Activated CD8-positive, alpha-beta memory T cell treated with anti-CD3 and anti-CD28 coated beads for 36 hours (primary cell): ENCODE data around the gene DNAH1. TPM values are rescaled to one million over a fixed set of nuclear protein-coding genes. Genes with fewer than 3 reads are reported as not detected.

ENCODE experiments used
- CTCF ChIA-PET: fragments of 350-600 bp; sonication (Branson Sonifier 250); formaldehyde crosslinking; loops from one replicate; lab custom pipeline; 2021; ENCODE audit warnings: antibody characterized with exemption; lab: Charles Lee
- POLR2A ChIA-PET: fragments of 350-600 bp; sonication (Branson Sonifier 250); formaldehyde crosslinking; loops from one replicate; lab custom pipeline; 2021; ENCODE audit warnings: antibody characterized with exemption; lab: Charles Lee
- total RNA-seq, 2 experiments: library from RNA; stranded (reverse); gene quantifications; one replicate each; pipeline ENCODE4 v1.2.3, GENCODE V29; 2021

DNAH1 gene
- total RNA-seq, 2 experiments from 2014 or later = 4.4 to 4.5 TPM

DNA sequence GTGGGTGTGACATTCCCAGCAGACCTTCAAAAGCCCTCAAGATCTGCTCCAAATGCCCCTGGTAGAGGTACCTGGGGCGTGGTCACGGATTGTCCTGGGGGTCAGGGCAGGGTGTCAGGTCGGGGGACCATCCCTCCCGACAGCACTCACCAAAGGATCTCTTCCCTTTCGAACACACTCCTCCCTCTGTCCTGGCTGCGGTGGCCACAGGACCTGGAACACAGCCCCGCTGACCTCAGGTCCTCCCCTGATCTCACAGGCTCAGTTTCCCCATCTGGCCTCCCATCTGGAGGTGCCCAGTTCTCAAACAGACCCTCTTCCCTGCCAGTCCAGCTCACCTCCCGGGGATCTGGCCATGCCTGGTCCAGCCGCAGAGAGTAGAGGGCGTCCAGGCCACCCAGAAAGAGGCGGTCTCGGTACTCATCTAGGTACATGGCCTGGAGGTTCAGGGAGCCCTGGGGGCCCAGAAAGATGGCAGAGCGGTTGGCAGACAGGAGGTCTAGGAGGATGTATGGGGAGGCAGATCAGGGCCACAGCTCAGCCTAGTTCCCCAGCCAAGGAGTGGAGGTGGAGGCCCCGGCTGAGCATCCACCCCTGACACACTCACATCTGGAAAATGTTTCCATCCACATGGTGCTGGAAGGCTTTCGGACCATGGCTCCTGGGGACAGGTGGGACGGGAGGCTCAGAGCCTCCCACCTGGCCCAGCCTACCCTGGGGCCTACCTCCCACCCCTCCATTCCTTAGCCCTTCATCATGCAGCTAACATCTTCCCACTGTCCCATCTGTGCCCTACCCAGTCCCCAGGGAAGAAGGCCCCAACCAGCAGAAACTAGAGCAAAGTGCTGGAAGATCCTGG lies 126.5 kb downstream of the DNAH1 start:
- CTCF ChIA-PET = interaction anchor here (2.0 kb wide), 1 partner anchor 14 kb away, joined by 6 read pairs; no protein-coding TSS in a partner anchor
- POLR2A ChIA-PET = no interaction called here

DNA sequence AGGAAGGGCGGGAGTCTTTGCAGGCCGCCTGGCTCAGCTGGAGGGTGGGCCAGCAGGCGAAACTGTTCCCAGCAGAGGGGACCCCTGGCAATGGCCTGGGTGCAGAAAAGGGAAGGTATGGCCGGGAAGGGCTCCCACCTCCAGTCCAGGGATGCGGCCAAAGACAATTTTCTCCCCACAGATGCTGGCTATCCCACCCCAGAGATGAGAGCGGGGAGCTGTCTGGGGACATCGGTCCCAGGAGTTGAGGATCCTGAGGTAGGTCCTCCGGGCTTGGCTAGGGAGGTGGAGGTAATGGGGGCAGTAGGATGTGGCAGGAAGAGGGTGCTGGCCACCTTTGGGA lies 127.1 kb downstream of the DNAH1 start:
- POLR2A ChIA-PET = no interaction called here
- CTCF ChIA-PET = interaction anchor here (2.0 kb wide), 1 partner anchor 15 kb away, joined by 6 read pairs; no protein-coding TSS in a partner anchor

DNA sequence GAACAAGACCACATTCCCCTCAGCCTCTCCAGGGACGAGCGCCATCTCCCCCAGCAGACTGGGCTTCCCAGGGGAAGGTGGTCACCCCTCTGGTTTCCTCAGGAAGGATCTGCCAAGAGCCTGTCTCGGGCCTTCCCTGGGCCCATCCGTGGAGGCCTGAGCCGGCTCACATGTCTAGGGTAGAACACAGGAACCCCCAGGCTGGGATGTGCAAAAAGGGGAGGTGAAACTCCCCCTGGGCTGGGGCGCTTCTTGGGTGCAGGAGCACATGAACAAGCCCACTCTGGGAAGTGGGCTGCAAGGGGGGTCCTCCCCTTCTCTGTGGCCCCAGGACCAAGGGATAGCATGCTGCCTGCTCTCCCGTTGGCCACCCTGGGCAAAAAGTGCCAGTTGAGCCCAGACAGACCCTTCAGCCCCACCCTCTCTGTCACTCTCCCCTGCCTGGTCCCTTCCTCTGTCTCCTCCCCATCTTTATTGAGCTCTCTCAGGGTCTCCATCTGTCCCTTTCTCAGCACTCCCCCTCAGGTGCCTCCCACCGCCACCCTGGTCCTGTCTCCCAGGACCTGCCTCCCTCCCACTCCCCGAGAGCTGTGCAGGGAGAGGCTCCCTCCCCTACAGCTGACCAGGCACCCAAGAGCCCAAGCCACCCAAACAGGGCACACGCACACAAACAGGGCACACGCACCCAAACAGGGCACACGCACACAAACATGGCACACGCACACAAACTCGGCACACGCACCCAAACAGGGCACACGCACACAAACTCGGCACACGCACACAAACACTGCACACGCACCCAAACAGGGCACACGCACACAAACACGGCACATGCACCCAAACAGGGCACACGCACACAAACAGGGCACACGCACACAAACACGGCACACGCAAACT lies 127.9 kb downstream of the DNAH1 start:
- CTCF ChIA-PET = interaction anchor here (0.7 to 4.0 kb wide), 4 partner anchors 12 to 564 kb away, joined by 3 to 27 read pairs (median 14); no protein-coding TSS in a partner anchor
- POLR2A ChIA-PET = no interaction called here

DNA sequence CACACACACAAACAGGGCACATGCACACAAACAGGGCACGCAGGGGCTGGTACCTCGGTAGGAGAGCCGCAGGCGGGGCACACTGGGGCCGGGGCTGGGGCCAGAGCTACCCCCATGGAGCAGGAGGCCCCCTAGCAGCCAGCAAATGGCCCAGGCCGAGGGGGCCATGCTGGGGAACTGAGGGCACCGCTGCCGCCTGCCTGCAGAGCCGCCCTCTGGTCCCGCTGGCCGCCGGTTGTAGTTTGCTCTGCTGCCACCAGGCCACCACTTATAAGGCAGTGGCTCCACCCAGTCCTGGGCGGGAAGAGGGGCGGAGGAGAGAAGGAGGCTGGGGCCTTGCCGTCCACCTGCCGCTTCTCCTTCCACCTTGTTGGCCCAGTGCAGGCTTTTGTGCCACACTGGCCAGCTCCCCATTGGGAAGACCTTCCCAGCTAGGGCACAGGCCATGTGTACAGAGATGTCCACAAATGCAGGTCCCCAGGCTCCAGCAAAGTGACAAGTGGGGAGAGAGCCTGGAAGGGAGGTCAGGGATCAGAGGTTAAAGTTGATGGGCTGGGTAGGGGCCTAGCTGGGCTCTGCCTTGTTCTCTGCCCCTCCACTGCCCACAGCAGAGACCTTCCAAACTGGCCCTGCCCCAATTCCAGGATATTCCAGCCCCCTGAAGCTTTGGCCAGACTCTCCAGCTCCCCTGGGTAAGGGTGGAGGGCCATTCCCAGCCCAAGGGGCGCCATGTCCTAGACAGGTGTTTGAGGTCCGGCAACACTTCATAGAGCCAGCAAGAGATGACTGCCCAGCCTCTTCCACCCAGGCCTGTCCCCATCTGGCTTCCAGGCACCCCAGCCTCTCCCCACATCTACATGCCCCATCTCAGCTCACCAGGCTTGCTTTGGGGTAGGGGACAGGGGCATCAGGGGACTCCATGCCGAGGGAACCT lies 129.0 kb downstream of the DNAH1 start, which contains the start of gene SEMA3G:
Gene SEMA3G, minus strand, starts transcription at position 244 of the 934 bp plus-strand sequence. Its CDS starts 76 bp downstream, at position 168.
- ChIA-PET CTCF (interaction anchor here (1.6 to 4.3 kb wide), 9 partner anchors 9 to 37 kb away, joined by 6 to 27 read pairs (median 16); partner anchors contain the start of gene TNNC1), POLR2A (no interaction called here)

DNA sequence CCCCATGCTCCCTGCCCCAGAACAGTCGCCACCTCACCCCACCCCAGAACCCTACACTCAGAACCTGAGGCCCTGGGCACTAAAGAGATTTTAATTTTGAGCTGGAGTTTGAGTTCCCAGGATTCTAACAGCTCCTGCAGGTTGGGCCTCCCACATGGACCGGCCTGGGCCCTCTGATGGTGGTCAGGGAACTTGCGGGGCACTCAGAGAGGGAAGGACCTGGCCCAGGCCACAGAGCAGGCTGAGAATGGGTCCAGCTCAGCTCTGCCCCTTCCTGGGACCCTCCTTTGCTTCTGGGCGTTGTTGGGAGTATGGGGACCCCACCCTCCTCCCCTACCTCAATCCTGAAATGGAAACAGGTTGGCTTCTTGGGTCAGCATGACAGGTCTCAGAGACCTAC lies 129.9 kb downstream of the DNAH1 start:
- ChIA-PET CTCF (interaction anchor here (0.8 to 4.3 kb wide), 12 partner anchors 8 to 225 kb away, joined by 3 to 27 read pairs (median 10); partner anchors contain the start of gene TNNC1), POLR2A (interaction anchor here (0.6 kb wide), 1 partner anchor 34 kb away, joined by 5 read pairs; no protein-coding TSS in a partner anchor)

DNA sequence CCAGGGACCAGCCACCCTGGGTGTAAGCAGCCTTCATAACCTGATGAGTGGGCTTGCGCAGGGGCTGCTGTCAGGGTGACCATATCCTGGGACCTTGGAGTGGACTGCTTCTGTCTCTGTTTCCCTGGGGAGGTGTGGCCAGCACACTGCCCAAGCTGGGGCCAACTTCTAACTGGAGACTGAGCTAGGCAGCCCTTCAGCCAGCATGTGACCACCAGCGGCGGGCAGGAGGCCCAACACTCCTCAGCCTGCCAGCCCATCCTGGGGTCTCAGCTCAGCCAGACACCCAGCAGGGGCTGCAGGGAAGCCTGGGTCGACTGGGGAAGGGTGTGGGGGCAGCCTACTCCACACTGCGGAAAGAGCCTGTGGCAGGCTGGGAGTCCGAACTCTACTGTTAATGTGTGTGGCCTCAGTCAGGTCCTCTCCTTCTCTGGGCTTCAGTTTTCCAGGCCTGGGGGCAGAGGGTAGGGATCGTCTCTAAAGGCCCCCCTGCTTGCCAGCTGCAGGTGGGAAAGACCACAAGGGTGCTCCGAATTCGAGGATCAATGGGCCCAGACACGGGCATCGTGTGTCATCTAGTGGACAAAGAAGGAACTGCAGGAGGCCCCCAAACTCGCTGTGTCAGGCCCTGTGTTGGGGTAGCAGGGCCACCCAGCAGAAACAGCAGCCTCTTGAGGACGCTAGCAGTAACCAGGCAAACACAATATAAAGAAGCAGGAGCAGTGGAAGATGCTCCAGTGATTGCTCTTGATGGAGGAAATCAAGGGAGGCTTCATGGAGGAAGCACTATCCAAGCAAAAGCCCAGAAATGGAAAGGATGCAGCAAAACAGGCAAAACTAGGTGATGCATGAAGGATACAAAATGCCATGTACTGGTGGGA lies 130.8 kb downstream of the DNAH1 start:
- CTCF ChIA-PET = interaction anchor here (0.8 to 4.3 kb wide), 12 partner anchors 7 to 226 kb away, joined by 3 to 27 read pairs (median 10); partner anchors contain the start of gene TNNC1
- POLR2A ChIA-PET = interaction anchor here (0.6 kb wide), 1 partner anchor 35 kb away, joined by 5 read pairs; no protein-coding TSS in a partner anchor

DNA sequence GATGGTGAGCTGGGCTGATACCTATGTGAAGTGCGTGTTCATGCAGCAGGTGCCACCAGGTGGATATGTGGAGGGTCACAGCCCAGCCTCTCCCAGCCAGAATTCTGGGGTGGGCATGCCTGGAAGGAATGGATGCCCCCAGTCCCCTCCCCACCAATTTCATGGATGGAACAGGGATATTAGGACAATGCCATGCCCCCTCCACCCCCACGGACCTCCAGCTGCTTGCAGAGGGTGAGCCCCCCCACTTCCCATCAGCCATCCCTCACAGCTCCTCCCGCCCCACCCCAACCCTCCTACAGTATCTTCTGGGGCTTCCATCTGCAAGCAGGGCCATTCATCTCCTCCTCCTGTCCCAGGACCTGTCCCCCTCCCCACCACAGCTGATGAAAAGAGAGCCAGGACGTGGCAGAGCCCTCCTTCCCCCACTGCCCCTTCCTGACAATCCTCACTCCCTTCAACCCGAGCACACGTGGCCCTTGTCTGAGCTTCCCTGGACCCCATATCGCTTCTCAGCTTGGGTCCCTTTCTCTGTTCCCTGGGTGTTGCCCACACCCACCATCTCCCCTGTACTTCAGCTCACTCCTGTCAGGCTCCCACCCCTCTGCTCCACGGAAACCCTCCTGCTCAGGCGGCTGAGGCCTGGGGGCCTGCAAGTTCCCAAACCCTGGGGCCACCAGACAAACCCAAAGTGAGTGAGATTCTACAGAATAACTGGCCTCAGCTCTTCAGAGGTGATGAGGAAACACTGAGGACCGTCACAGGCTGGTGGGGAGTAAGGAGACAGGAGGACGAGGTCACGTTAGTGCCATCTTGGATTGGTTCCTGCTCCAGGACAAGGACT lies 131.6 kb downstream of the DNAH1 start:
- CTCF ChIA-PET = interaction anchor here (1.8 to 4.3 kb wide), 8 partner anchors 12 to 227 kb away, joined by 8 to 27 read pairs (median 16); no protein-coding TSS in a partner anchor
- POLR2A ChIA-PET = interaction anchor here (0.5 kb wide), 1 partner anchor 29 kb away, joined by 3 read pairs; no protein-coding TSS in a partner anchor

Other genes starting within 250 kb of the DNAH1 start
- gene POC1A, start 161.9 kb upstream of the DNAH1 start, total RNA-seq = 10 to 100 TPM; 24.5 to 27.4 TPM
- gene ALAS1, start 118.2 kb upstream of the DNAH1 start, total RNA-seq = 10 to 100 TPM; 71.7 to 73.8 TPM
- gene TLR9, start 90.7 kb upstream of the DNAH1 start, total RNA-seq = under 1 TPM; 0.23 to 0.50 TPM
- 100 to 1,000 TPM; 117 to 123 TPM for gene TWF2, start 77.2 kb upstream of the DNAH1 start, total RNA-seq
- gene PPM1M, start 70.6 kb upstream of the DNAH1 start, total RNA-seq = 10 to 100 TPM; 70.2 to 75.3 TPM
- gene WDR82, start 37.7 kb upstream of the DNAH1 start, total RNA-seq = 100 to 1,000 TPM; 123 to 124 TPM
- 10 to 100 TPM; 18.5 to 19.7 TPM for gene GLYCTK, start 28.5 kb upstream of the DNAH1 start, total RNA-seq
- 100 to 1,000 TPM; 108 to 109 TPM for gene BAP1, start 93.7 kb downstream of the DNAH1 start, total RNA-seq
- 10 to 100 TPM; 10.3 to 10.8 TPM for gene PHF7, start 94.3 kb downstream of the DNAH1 start, total RNA-seq
- under 1 TPM; 0.08 to 0.19 TPM for gene SEMA3G, start 128.8 kb downstream of the DNAH1 start, total RNA-seq
- gene TNNC1, start 137.7 kb downstream of the DNAH1 start, total RNA-seq = 1 to 10 TPM; 1.3 to 2.1 TPM
- 10 to 100 TPM; 58.9 to 60.7 TPM for gene NISCH, start 139.3 kb downstream of the DNAH1 start, total RNA-seq
- gene STAB1, start 179.0 kb downstream of the DNAH1 start, total RNA-seq = not detected
- gene NT5DC2, start 217.5 kb downstream of the DNAH1 start, total RNA-seq = 10 to 100 TPM; 97.3 to 99.2 TPM
- 10 to 100 TPM; 18.6 to 21.6 TPM for gene UQCC5, start 220.3 kb downstream of the DNAH1 start, total RNA-seq